Left lobe of liver (tissue), 2 donors: ENCODE results near the gene ALX3. TPM values are rescaled to one million over a fixed set of nuclear protein-coding genes. Genes with fewer than 3 reads are reported as not detected.

ENCODE experiments used
- ATAC-seq: fragments of 200-7000 bp; cut with Tn5 transposase; one replicate; pipeline ENCODE4 v1.9.1; 2020; ENCODE audit warnings: mild to moderate bottlenecking, moderate library complexity
- DNase-seq: peaks from one replicate; pipeline ENCODE4 v3.0.0-alpha.2; 2020; ENCODE audit warnings: low spot score
- total RNA-seq: library from RNA; stranded (reverse); gene quantifications from one replicate; pipeline ENCODE4 v1.2.1, GENCODE V29; 2021
- donor health status: DM: no; HTN: no; CAD: no; lungs with moderate emphysema.
- donor health status: DM: no; HTN: yes; CAD: no.

ALX3 gene
- not detected for total RNA-seq

DNA sequence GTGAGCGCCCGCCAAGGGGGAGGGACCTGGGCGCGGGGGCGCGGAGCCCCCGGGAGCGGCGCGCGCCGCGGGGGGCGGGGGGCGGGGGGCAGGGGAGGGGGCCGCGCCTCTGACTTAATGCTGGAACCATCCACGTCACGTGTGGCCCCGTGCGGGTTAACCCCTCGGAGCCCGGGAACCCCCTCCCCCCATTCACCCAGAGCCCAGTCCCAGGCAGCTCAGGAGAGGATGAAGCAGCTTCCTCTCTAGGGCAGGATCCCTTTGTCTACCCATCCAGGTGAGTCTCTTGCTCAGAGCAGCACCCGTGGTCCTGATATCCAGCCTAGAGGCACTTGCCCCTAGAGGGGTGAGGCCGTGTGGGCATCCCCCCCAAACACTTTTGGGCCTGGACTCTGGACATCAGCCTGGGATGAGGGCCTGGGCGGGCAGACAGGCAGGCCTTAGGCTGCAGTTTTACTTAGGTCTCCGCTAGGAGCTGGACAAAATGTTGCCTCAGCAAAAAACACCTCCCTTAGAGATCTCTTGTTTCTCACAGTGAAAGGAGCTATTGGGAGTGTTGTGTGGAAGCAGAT, at the start of gene ALX3:
TSS of gene ALX3 (minus strand) at position 2 of the 572 bp plus-strand sequence. CDS start 60 bp downstream, outside the sequence.
- no peak for ATAC-seq
- no peak for DNase-seq

DNA sequence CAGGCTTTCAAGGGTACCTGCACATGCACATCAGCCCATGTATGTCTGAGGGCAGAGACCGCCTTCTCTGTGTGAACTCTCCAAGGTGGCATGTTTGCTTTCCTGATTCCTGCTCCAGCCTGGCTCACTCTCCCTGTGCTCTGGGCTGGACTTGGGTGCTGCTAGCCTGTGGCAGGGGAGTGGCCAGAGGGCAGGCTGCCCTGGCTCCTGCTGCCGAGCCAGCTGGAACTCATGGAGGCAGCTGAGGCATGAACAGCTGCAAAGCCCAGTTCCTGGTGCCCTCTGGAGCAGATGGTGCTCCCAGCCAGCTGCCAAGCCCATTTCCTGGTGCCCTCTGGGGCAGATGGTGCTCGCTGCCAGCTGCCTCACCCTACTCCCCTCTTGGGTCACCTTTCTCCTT, 49.4 kb upstream of the ALX3 start:
- ATAC-seq (no peak), DNase-seq (no peak)

DNA sequence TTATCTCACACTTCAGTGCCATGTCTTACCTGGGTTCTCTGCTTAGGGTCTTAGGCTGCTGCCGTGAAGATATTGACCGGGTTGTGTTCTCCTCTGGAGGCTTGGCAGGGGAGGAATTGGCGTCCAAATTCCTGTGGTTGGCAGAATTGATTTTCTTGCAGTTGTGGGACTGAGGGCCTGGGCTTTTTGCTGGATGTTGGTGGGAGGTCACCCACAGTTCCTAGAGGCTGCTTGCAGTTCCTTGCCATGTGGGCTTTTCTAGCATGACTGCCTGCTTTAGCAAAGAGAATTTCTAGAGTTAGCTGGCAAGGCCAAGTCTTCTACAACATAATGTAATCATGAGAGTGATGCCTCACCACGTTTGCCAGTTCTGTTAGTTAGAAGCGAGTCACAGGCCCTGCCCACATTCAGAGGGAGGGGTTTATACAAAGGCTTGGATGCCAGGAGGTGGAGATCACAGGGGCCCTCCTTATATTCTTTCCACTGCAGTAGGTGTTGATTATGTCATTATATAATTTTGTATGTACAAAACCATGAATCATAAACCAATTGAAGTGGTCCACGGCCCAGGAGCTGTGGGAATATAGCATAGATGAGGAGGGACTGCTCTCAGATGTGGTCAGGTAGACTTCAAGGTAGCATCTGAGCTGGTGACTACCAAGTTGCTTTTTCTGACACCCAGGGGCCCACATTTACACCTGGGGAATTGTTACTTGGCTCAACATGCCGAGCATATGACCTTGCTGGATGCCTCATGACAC, 48.3 kb upstream of the ALX3 start:
- ATAC-seq (no peak), DNase-seq (no peak)

DNA sequence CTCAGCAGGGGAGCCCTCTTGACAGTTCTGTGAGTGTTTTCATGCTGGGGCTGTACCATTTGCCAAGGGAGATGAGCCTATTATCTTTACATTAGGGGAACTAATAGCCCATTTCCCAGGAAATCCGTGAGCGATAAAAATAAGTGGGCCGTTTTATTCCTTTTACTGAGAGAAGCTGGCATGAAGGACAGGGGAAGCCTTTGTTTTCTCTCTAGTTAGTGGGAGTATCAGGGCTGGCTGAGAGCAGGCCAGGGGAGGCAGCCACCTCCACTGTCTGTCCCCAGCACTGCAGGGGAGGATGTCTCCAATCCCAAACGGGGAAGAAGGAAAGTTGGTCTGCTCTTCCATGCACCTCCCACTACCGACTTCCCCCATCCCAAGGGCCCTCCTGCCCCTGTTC, 44.3 kb upstream of the ALX3 start:
- DNase-seq (no peak), ATAC-seq (no peak)

DNA sequence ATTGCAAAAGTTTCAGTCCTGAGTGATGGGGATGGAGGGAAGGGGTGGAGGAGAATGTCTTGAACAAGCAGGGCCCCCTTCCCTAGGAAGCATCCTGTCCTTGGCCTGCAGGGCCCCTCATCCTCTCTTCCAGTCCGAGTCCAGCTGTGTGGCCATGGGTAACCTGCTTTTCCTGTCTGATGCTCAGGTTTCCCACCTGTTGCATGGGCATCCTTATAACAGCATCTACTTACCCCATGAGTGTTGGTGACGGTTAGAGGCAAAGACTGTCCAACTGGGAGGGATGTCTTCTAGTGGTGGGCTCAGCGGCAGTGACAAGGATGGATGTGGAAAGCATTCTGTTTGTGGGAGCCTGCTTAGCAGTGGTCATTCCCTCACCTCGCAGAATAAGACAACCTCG, 43.7 kb upstream of the ALX3 start:
- ATAC-seq: no peak

DNA sequence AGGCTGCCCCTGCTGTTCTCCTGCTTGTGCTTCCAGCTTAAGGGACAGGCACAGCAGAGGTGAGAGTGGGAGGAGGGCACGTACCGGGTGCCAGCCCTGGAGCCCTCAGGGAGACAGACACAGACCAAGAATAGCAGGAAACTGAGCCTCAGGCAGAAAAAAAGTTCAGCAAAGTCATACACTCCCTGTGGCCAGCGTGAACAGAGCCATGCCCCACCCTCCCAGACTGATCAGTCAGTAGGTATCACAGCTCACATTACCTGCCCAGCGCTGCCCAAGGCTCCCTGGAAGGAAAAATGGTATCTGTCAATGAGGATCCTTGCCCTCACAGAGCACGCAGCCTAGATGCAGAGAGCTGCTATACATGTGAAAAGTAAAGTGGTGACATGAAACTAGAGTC, 43.1 kb upstream of the ALX3 start:
- DNase-seq: no peak
- no peak for ATAC-seq

More for the DNA sequence above, 43.7 kb upstream of the ALX3 start:
- no peak for DNase-seq

DNA sequence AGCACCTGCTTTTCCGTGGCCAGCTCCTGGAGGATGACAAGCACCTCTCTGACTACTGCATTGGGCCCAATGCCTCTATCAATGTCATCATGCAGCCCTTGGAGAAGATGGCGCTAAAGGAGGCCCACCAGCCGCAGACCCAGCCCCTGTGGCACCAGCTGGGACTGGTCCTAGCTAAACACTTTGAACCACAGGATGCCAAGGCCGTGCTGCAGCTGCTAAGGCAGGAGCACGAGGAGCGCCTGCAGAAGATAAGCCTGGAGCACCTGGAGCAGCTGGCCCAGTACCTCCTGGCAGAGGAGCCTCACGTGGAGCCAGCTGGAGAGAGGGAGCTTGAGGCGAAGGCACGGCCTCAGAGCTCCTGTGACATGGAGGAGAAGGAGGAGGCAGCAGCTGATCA, 42.2 kb upstream of the ALX3 start:
- no peak for DNase-seq
- no peak for ATAC-seq

DNA sequence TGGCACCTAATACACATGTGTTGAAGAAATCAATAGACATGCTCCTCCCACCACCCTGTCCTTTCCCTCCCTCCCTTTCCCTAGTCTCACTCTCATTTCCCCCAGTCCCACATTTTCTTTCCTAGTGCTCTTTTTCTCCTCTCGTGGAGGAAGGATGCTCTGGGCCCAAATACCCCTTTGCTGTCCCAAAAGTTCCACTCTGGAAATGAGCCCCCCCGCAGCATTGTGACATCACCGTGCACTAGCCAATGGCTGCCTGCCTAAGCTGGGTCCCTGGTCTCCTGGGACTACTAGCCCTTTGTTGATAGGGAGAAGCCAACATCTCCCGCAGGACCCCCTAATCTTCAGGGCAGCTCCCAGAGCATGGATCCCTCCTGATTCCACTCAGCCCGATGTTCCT, 41.7 kb upstream of the ALX3 start, which contains the start of gene UBL4B:
TSS of gene UBL4B (plus strand) at position 301 of the 400 bp plus-strand sequence. CDS start at position 393, 92 bp downstream.
- no peak for DNase-seq
- ATAC-seq: no peak

DNA sequence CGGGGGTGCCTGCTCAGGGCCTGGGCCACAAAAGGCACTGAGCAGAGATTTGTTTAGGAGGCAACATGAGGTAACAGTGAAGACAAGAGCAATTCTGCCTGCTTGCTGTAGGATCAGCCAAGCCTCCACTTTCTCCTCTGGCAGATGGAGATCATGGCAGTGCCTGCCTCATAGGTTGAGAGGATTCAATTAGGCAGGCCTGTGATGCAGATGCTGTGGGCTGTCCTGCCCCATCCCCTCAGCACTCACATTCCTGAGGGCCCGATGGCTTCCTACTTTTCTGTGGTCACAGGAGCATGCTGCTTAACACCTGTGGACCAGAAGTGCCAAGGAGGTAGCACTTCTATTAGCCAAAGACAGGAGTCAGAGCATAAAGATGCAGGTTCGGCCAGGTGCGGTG, 40.6 kb upstream of the ALX3 start:
- no peak for DNase-seq
- no peak for ATAC-seq

DNA sequence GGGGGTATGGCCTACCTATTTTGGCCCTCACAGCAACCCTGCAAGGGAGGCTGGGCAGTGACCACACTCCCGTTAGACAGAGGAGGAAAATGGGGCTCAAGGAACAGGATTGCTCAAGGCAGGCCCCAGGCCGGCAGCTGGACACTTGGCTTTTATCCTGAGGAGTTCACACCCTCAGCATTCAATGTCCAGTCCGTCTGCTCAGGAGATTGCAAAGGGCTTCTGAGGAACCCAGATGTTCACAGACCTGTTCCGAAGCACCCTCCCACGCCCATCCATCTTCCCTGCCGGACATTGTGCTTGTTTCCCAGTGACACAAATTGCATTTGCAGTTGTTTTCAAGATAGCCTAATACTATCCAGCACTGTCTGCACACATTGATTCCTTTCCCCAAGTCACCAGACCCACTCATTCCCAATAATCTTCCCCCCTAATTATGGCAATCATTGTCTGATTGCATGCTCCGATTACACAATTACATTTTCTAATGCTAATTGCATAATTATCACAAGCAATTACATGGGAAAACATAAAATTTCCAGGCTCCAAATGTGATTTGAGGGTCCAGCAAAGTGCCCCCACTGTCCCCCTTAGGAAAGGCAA, 37.5 kb upstream of the ALX3 start:
- no peak for ATAC-seq
- no peak for DNase-seq

DNA sequence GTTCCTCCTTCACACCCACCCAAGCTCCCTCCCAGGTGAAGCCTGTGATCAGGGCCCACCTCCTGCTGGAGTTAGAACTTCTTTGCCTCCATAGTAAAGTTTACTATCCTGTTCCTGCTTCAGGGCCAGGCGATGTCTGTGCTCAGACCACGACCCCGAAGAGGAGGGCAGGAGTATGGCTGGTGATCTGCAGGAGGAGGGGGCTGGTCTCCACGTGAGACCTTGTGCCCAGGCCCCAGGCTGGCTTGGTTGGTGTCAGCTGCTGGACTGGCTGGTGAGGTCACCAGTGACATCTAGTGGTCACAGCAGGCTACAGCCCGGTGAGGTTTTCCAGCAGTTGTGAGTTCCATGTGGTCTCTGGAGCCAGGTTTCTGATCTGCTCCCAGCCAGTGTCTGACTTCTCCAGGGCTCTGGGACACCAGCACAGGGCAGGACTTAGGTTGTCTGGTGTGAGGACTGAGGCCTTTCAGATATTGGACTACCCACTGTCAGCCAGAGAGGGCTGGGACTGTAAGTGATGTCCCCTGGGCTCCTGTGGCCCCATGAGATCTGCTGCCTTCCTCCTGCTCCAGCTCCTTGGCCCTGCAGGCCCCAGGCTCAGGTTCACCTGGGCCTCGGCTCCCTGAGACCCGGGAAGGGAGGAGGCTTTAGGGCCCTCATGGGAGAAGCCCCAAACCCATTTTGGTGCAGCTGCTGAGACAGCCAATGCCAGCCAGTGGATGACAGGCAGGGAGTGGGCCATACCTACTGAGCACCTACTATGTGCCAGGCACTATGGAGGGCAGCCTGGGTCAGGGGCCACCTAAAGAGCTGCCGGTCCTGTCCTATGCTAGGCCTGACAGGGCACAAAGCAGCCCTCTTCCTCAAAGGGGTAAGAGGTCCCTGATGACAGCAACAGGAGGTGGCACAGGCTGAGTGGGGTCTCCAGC, 35.8 kb upstream of the ALX3 start:
- ATAC-seq: peak; percentile 98
- peak; percentile 71 for DNase-seq

DNA sequence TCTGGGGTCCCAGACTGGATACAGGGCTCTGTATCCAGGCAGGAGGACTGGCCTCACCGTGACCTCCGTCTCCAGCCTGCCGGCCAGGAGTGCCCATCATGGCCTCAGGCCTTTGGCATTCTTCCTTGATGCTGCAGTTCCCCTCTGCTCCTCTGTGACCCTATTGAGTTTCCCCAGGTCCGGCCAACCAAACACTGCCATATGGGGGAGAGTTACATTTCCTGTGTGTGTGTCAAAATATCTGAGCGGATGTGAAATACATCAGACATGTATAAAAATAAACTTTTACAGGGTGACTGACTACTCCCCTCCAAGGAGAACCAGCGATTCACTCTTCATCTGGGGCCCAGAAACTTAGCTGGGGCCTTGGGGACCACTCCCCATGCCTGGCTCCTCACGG, 31.6 kb upstream of the ALX3 start:
- ATAC-seq (no peak), DNase-seq (no peak)

DNA sequence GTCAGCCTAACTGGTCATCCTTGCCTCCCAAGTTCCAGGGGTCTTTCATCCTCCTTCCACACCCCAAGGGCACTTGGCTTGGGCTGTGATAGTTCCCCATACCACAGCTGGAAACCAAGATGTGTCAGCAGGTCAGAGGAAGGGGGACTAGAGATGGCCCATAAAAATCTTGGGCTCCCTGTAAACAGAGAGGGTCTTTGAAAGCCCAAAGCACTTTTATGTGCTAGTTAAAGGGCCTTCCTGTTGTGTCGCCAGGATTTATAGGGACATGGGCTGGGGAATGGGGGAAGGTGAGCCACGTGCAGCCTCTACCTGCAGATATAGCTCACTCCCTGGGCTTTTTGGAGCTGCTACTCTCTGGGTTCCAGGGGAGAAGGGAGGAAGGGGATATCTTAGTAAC, 29.9 kb upstream of the ALX3 start:
- no peak for ATAC-seq
- DNase-seq: no peak

DNA sequence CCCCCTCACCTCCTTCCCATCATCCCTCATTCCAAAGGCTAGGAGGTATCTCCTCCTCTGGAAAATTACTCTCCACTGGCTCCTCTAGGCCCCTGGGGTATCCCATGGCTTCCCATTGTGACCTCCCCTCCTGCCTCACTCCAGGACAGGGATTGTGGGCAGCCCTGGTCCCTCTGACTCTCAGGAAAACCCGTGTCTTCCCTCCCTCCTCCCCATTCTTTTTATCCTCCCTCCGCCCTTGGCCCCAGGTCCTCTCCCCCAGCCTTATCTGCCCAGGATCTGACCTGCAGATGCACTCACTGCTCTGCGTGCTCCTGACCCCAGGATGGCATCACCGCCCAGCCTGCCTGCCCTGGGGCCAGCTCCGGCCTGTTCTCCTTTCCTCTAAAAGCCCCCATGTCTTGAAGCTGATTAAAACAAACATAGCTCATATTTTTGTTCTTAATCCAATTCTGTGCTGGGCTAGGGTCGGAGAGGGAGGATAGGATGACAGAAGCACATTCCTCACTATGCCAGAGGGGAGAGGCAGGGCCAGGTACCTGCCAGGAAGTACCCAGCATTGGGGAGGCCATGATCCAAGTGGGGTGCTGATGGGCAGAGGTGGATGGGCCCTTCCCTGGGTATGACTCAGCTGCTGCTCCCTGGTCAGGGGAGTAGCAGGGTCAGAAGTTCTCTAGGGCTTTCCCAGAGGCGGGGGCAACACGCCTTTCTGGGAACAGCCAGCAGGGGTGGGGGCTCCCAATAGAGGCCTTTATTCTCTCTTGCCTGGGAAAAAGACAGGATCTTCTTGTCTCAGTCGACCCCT, 28.0 kb upstream of the ALX3 start:
- DNase-seq: no peak
- peak; percentile 70 for ATAC-seq

DNA sequence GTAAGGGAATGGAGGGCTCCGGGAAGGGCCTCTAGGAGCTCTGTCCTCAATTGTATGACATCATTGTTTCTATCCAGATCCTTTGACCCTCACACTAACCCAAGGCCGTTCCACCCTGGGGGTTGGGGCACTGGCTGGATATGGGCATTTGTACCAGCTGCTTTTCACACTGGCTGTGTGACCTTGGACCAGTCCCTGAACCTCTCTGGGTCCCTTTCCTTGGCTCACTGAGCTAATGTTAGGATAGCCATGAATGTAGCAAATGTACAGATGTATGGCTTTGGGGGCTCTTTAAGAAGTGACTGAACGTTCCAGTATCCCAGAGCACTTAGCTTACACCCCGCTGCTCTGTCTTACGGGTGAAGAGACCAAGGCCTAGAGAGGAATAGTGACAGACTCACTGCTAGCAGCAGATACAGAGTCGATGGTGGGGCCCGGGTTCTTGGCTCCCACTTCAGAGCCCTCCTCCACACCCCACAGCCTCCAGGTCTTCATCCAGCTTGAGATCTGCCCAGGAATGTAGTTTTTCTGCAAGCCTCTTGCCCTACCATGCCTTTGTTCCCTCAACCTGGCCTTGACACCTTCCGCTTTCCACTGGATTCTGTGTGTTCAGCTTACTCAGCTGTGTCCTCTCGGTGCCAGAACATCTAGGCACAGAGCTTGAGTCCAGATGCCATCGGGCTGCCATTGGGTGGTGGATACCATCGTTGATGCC, 27.2 kb upstream of the ALX3 start:
- no peak for ATAC-seq

DNA sequence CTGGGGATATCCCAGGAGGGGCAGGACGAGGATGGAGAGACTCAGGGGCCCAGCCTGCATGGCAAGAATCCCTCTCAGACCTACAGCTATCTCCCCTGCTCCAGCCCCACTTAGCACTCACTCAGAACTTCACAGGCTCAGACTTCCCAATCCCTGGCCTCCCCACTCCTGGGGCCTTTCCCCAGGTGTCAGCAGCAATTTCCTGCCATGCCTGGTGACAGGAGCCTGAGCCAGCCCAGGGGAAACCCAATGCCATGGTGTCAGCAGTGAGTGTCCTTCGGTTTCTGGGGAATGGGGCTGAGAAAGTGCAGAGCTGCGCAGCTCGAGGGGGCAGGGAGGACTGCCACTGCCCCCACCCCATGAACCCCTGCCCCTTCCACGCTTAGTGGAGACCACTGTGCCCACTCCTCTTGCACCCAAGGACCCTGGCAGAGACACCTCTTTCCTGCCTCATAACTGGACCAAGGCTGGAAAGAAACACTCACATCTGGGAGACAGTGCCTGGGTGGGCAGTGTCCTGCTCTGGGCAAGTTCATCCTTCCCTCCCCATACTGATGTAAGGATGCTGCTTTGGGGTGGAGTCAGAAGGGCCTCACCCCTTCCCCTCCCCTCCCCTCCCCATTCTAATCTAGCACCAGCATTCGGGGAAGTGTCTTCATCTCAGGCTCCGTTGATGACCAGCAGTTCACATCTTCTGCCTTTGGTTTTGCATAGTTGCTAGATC, 24.6 kb upstream of the ALX3 start:
- no peak for ATAC-seq
- no peak for DNase-seq

More for the DNA sequence above, 27.2 kb upstream of the ALX3 start:
- no peak for DNase-seq

DNA sequence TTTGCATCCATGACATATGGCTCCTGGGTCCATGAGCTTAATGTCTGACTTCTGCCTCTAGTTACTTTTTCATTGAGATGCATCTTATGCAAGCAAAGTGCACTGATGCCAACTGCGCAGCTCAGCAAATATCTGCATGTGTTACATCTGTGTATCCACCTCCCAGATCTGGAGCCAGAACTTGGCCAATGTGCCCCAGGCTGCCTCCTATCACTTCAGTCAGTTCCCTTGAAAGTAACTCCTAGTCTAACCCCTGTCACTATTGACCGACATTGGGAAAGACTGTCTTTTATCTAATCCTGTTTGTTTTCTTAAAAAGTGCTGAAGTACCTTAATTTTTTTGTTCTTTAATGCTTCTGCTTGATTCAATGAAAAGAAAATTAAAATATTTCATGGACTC, 22.5 kb upstream of the ALX3 start:
- ATAC-seq: peak; percentile 93
- DNase-seq: peak; percentile 89

DNA sequence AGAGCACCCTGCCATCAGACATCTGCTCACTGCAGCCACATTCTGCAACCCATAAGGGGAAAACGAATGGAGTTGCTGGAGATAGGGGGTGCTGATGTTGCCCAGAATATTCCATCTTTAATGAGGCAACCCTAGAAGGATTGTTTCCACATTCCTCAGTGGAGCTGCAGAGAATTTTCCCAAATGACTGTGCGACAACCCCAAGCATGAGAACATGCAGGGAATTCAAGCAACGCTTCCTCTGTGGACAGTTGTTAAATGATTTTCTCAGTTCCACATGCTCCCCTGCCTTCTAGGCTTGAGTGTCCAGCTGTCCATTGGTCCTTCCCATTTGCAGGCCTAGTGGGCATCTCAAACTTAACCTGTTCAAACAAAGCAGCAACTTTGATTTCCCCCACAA, 21.3 kb upstream of the ALX3 start:
- no peak for ATAC-seq

DNA sequence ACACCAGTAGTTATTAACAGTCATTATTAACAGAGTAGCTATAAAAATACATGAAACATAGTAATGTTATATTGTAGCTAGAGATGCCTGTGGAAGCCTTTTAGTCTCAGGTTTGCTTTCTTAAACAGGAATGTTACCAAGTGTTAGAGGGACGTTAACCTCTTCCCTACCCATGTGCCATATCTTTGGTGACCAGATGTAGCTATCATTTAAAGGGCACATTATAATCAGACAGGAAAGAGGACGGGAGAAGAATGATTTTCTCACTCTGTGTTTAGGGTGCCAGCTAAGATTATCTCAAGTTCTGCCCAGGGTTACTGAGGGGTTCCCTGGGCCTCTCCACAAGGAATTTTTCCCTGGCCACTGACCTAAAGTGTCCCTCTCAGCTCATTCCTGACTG, 20.9 kb upstream of the ALX3 start:
- ATAC-seq: no peak
- DNase-seq: no peak

More for the DNA sequence above, 21.3 kb upstream of the ALX3 start:
- DNase-seq: no peak
